HepG2 (cell line): ENCODE results near the gene ARHGEF4.

Source experiments
- BRCA1 ChIP-seq: sonication (generic); formaldehyde crosslinking; IDR thresholded peaks from 2 replicates; pipeline ENCODE4 v1.4.0; 2020; ENCODE audit warnings: missing genetic modification reagents
- ETV6 ChIP-seq: sonication (generic); formaldehyde crosslinking; conservative IDR thresholded peaks from 2 replicates; pipeline ENCODE4 v1.4.0; 2020; ENCODE audit warnings: missing genetic modification reagents
- GABPA ChIP-seq, 2 experiments: IDR thresholded peaks; 2 replicates each; pipeline ENCODE4 v1.6.1; 2011 to 2016; ENCODE audit warnings: low read depth in 2 of 2, low read length in 1 of 2, missing biosample characterization in 1 of 2, missing genetic modification characterization in 1 of 2
- HDAC6 ChIP-seq: fragments of 200-600 bp; sonication (generic); IDR thresholded peaks from 2 replicates; pipeline ENCODE4 v1.7.0; 2017; ENCODE audit warnings: mild to moderate bottlenecking, antibody characterized with exemption, low read length, low read depth
- PHF5A ChIP-seq: IDR thresholded peaks from one replicate; pipeline ENCODE4 v1.6.1; 2018; ENCODE audit warnings: low read depth, missing genetic modification reagents; ENCODE audit not compliant: unreplicated experiment
- TF ChIP-seq, protein P1 (sequence below): sonication (generic); formaldehyde crosslinking; IDR thresholded peaks from 2 replicates; pipeline ENCODE4 v1.8.0; 2022; ENCODE audit warnings: missing genetic modification reagents, mild to moderate bottlenecking, borderline replicate concordance
- TF ChIP-seq, protein P2 (sequence below): sonication (generic); formaldehyde crosslinking; IDR thresholded peaks from 2 replicates; pipeline ENCODE4 v1.8.0; 2022; ENCODE audit warnings: missing genetic modification reagents, mild to moderate bottlenecking, inconsistent platforms, borderline replicate concordance

DNA sequence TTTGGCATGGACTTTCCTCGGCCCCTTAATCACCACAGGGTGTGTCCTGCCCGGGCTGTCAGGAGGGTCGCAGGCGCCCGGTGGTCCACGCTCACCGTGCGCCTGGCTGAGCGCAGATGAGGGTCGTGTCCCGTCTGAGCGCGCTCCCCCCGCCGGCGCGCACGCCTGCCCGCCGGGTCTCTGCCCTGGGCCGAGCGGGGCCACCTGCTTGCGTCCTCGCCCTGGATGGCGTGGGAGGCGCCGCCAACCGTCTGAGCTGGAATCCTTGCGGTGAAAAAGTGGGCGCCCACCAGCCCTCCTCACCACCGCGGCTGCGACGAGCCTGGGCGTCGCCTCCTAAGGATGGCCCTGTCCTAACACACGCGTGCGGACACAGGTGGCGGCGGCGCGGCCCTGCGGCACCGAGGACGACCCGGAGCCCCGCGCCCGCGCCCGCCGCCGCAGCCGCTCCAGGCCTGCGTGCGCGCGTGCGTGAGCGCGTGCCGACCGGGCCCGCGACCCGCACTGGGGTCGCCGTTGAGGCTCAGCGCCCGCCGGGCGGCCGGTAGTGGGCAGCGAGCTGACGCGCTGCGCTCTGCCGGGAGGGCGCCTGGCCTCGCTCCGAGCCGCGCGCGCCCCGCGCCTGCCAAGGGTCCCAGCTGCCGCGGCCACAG is 126.6 kb downstream of the ARHGEF4 start:
- no peak for TF ChIP-seq ETV6 (CRISPR knock-in tag)
- TF ChIP-seq GABPA (IDR thresholded peaks at IDR 0.05; ENCODE audit: low read depth, low read length): no peak
- TF ChIP-seq GABPA (CRISPR knock-in tag; IDR thresholded peaks at IDR 0.05; ENCODE audit: low read depth): no peak
- no peak for TF ChIP-seq PHF5A (CRISPR knock-in tag)
- TF ChIP-seq, protein P1, sequence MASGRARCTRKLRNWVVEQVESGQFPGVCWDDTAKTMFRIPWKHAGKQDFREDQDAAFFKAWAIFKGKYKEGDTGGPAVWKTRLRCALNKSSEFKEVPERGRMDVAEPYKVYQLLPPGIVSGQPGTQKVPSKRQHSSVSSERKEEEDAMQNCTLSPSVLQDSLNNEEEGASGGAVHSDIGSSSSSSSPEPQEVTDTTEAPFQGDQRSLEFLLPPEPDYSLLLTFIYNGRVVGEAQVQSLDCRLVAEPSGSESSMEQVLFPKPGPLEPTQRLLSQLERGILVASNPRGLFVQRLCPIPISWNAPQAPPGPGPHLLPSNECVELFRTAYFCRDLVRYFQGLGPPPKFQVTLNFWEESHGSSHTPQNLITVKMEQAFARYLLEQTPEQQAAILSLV (CRISPR knock-in tag): no peak
- TF ChIP-seq, protein P2, sequence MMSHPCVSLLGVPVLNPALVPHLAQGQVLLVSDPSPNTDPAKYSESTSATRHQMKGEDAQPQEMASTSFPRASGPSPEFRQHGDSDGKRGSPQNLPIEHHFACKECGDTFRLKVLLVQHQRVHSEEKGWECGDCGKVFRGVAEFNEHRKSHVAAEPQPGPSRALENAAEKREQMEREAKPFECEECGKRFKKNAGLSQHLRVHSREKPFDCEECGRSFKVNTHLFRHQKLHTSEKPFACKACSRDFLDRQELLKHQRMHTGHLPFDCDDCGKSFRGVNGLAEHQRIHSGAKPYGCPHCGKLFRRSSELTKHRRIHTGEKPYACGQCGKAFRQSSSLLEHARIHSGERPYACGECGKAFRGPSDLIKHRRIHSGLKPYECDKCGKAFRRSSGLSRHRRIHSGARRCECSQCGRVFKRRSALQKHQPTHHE (CRISPR knock-in tag): no peak
- TF ChIP-seq BRCA1 (CRISPR knock-in tag): no peak
- no peak for TF ChIP-seq HDAC6
